HL-60 (cell line): ENCODE results near the gene NPR3.

Source experiments
- DNase-seq, 2 experiments: peaks; one replicate each; pipeline ENCODE4 v3.0.0-alpha.2; 2010 to 2020; ENCODE audit warnings: low read depth in 1 of 2, low spot score in 1 of 2
- H3K27ac ChIP-seq: fragments of 250-450 bp; sonication (Bioruptor Pico); replicated peaks from 2 replicates; pipeline ENCODE4 v1.5.1; 2020; ENCODE audit warnings: mild to moderate bottlenecking, moderate library complexity
- H3K27me3 ChIP-seq: fragments of 250-450 bp; sonication (Bioruptor Pico); 2 replicates; pipeline ENCODE4 v1.5.1; 2021; ENCODE audit warnings: mild to moderate bottlenecking, moderate library complexity; ENCODE audit not compliant: insufficient read depth, poor library complexity, severe bottlenecking
- H3K4me3 ChIP-seq: replicated peaks from 2 replicates; pipeline ENCODE4 v1.5.1; 2011; ENCODE audit warnings: mild to moderate bottlenecking, control low read depth, low read length; ENCODE audit not compliant: insufficient read depth
- GABPA ChIP-seq: IDR thresholded peaks from 2 replicates; pipeline ENCODE4 v1.6.1; 2012; ENCODE audit warnings: low read depth
- POLR2AphosphoS5 ChIP-seq: IDR thresholded peaks from 2 replicates; pipeline ENCODE4 v1.6.1; 2012; ENCODE audit warnings: low read depth
- SPI1 ChIP-seq: IDR thresholded peaks from 2 replicates; pipeline ENCODE4 v1.6.1; 2012; ENCODE audit warnings: low read depth, mild to moderate bottlenecking, borderline replicate concordance
- TF ChIP-seq, protein P1 (sequence below): IDR thresholded peaks from 2 replicates; pipeline ENCODE4 v1.6.1; 2012; ENCODE audit warnings: low read depth; ENCODE audit not compliant: insufficient replicate concordance
- TF ChIP-seq, protein P2 (sequence below): IDR thresholded peaks from one replicate; pipeline ENCODE4 v1.5.1; 2011; ENCODE audit warnings: low read length, control low read depth, inconsistent platforms; ENCODE audit not compliant: insufficient read depth

NPR3 gene

DNA sequence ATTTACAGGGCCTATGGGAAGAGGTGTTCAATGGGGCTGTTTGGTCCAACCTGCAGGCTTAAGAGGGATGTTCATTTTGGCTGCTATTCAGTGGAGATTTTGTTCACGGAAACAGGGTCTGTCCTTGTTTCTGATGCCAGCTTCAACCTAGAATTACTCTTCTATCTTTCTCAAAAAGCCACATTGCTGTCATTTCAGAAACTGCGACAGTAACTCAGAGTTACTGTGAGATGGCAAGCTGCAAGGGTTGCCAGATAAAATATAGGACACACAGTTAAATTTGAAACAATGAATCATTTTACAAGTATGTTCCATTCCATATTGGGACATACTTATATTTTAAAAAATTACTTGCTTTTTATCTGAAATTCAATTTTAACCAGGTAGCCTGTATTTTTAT lies 128.0 kb downstream of the NPR3 start:
- Histone ChIP-seq H3K27ac (no peak overlapping the region), H3K4me3 (no peak overlapping the region), H3K27me3 (peaks cover under 1% of the 10 kb centered on the region)
- TF ChIP-seq, protein P1, sequence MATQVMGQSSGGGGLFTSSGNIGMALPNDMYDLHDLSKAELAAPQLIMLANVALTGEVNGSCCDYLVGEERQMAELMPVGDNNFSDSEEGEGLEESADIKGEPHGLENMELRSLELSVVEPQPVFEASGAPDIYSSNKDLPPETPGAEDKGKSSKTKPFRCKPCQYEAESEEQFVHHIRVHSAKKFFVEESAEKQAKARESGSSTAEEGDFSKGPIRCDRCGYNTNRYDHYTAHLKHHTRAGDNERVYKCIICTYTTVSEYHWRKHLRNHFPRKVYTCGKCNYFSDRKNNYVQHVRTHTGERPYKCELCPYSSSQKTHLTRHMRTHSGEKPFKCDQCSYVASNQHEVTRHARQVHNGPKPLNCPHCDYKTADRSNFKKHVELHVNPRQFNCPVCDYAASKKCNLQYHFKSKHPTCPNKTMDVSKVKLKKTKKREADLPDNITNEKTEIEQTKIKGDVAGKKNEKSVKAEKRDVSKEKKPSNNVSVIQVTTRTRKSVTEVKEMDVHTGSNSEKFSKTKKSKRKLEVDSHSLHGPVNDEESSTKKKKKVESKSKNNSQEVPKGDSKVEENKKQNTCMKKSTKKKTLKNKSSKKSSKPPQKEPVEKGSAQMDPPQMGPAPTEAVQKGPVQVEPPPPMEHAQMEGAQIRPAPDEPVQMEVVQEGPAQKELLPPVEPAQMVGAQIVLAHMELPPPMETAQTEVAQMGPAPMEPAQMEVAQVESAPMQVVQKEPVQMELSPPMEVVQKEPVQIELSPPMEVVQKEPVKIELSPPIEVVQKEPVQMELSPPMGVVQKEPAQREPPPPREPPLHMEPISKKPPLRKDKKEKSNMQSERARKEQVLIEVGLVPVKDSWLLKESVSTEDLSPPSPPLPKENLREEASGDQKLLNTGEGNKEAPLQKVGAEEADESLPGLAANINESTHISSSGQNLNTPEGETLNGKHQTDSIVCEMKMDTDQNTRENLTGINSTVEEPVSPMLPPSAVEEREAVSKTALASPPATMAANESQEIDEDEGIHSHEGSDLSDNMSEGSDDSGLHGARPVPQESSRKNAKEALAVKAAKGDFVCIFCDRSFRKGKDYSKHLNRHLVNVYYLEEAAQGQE = no peak
- TF ChIP-seq, protein P2, sequence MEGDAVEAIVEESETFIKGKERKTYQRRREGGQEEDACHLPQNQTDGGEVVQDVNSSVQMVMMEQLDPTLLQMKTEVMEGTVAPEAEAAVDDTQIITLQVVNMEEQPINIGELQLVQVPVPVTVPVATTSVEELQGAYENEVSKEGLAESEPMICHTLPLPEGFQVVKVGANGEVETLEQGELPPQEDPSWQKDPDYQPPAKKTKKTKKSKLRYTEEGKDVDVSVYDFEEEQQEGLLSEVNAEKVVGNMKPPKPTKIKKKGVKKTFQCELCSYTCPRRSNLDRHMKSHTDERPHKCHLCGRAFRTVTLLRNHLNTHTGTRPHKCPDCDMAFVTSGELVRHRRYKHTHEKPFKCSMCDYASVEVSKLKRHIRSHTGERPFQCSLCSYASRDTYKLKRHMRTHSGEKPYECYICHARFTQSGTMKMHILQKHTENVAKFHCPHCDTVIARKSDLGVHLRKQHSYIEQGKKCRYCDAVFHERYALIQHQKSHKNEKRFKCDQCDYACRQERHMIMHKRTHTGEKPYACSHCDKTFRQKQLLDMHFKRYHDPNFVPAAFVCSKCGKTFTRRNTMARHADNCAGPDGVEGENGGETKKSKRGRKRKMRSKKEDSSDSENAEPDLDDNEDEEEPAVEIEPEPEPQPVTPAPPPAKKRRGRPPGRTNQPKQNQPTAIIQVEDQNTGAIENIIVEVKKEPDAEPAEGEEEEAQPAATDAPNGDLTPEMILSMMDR = no peak
- no peak for TF ChIP-seq GABPA
- no peak for TF ChIP-seq SPI1
- TF ChIP-seq POLR2AphosphoS5 = no peak
- DNase-seq = no peak

DNA sequence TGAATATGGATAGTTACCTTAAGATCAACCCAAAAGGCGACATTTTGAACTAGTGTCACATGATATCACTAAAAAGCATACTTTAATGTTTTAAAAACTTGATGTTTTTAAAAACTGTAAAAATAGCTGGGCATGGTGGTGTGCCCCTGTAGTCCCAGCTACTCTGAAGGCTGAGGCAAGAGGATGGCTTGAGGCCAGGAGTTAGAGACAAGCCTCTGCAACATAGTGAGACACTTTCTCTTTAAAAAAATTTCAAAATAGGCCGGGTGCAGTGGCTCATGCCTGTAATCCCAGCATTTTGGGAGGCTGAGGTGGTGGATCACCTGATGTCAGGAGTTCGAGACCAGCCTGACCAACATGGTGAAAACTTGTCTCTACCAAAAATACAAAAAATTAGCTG lies 129.5 kb downstream of the NPR3 start:
- Histone ChIP-seq H3K4me3 (no peak overlapping the region), H3K27me3 (no peaks in the 10 kb centered on the region), H3K27ac (no peak overlapping the region)
- no peak for TF ChIP-seq SPI1
- TF ChIP-seq POLR2AphosphoS5 = no peak
- no peak for DNase-seq
